HG02763 (cell line): ENCODE measurements around the gene MRPS7.

Experiments
- ATAC-seq: cut with Tn5 transposase; IDR thresholded peaks from one replicate; pipeline ENCODE4 v1.9.1; 2021; ENCODE audit warnings: mild to moderate bottlenecking, moderate library complexity; ENCODE audit not compliant: unreplicated experiment

Gene MRPS7

DNA sequence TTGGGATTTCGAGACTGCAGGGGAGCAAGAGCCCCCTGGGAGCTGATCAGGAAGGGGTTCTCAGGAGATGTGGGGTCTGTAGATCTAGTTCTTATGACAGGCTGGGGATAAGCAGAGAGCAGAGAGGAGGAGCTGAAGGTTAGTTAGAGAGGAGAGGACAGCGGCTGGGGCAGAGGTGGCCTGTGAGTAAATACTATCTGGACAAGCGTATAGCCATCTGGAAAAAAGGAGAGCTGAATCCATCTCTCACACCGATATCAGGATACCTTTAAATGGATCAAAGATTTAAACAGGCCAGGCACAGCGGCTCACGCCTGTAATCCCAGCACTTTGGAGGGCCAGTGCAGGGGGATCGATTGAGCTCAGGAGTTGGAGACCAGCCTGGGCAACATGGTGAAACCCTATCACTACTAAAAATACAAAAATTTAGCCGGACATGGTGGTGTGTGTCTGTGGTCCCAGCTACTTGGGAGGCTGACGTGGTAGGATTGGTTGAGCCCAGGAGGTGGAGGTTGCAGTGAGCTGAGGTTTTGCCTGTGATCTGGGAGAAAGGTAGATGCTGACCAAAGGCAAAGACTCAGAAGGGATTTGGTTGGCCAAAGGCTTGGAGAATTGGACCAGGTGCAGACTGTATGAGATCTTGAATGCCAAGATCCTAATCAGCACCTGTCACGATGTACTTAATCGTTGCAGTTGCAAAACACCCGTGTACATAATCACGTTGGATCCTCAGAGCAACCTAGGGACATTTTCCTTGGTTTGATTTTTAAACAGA lies 46.5 kb downstream of the MRPS7 start:
- ATAC-seq: no peak

DNA sequence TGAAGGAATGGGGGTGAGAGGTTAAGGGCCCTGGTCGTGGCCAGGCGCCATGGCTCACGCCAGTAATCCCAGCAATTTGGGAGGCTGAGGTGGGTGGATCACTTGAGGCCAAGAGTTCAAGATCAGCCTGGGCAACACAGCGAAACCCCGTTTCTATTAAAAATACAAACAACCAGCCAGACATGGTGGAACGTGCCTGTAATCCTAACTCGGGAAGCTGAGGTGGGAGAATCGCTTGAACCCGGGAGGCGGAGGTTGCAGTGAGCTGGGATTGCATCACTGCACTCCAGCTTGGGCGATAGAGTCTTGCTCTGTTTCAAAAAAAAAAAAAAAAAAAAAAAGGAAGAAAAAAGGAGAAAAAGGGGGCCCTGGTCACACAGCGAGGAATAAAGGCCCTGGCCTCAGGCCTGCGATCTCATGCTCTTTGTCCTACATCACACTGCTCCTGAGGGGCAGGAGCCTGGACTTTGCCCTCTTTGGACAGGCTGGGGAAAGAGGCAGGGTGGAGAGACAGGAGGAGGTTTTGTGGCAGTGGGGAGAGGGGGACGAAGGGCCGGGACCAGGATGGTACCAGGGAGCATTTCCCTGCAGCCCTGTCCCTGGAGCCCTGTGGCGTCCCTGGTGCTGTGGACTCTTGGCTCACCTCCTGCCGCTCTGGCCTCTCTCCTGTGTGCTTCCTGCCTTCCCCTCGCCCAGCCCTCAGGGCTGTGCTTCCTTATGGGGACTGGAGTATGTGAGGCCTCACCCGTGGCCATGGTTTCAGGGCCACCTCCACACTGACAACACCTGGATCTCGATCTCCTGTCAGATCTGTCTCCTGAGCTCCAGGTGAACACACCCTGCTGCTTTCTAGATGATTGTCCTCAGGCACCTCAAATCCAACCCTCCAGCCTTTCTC lies 47.3 kb downstream of the MRPS7 start:
- no peak for ATAC-seq

DNA sequence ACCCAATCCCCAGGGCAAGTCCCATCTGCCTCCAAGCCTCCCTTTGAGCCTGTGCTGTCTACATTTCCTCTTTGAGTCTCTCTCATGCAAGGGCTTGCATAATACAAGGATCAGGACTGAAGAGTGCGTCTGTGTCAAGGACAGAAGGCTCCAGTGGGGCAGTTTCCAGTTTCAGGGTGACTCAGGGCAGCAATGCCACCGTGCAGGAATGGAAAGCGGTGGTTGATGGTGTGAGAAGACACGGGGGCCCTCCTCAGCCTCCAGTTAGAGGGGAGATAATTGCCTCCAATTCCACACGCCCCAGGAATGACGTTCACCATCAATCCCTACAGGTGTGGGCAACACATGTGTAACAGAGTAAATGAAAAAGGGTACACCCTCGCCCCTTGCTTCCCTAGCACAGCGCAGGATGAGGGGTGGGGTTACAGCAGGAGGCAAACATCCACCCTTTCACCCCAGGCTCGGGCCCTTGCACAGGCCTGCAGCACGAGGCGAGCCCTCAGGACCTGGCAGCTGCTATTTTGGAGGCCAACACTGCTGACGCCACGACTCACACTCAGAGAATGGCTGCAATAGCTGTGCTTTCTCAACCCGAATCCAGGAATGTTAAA lies 52.4 kb downstream of the MRPS7 start:
- ATAC-seq: no peak

DNA sequence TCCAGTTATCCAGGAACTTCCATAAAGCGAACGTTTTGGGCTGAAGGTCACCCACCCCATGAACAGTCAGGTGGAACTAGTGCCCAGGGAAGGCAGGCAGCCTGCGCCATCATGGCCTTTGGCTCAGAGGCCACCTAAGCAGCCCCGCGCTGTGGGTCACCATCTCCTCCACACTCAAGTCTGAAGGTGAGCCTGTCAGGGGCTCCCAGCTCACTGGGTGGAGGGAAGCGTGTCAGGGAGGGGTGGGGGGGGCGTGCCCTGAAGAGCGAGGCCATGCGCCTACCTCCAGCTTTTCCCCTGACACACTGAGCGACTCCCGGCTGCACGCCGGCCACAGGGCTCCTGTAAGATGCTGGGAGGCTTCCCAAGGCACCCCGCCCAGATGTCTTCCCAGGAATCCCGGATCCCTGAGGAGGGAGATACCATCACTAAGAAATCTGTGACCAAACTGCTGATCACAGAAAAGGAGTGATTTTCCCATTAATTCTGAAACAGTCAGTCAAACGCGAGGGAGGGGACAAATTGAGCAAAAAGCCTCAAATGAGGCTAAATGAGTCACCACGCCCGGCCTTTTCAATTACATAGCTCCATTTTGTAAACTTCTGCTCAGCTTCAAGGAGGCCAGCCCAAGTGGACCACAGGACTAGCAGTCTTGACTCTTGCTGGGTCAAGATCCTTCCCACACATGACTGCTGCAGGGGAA lies 54.0 kb downstream of the MRPS7 start:
- no peak for ATAC-seq
